Nephron progenitor cell (in vitro differentiated cells): Measurements from ENCODE around the gene PARP11.
"Not testable (repeated sequence)": the region's sequence is repeated elsewhere in the genome, so short reads cannot be mapped to it uniquely, and the experiment has no call there.

Source experiments
- DNase-seq: peaks from one replicate; pipeline ENCODE4 v3.0.0; 2021
- H3K27ac Mint-ChIP-seq: 2 replicates; pipeline ENCODE4 v1.8.0; 2021; ENCODE audit warnings: mild to moderate bottlenecking, moderate library complexity, mixed read lengths
- H3K27me3 Mint-ChIP-seq: 2 replicates; pipeline ENCODE4 v1.8.0; 2021; ENCODE audit warnings: mild to moderate bottlenecking, low read depth, mixed read lengths; ENCODE audit not compliant: poor library complexity
- H3K36me3 Mint-ChIP-seq: 2 replicates; pipeline ENCODE4 v1.8.0; 2021; ENCODE audit warnings: low read depth, mixed read lengths
- H3K4me1 Mint-ChIP-seq: 2 replicates; pipeline ENCODE4 v1.8.0; 2021; ENCODE audit warnings: mixed read lengths
- H3K4me3 Mint-ChIP-seq: 2 replicates; pipeline ENCODE4 v1.8.0; 2021; ENCODE audit warnings: mild to moderate bottlenecking, moderate library complexity, mixed read lengths
- H3K9me3 Mint-ChIP-seq: 2 replicates; pipeline ENCODE4 v1.8.0; 2021; ENCODE audit warnings: mild to moderate bottlenecking, moderate library complexity, mixed read lengths
- TF ChIP-seq, protein P1 (sequence below): fragments of 200-600 bp; sonication (generic); IDR thresholded peaks from 2 replicates; pipeline ENCODE4 v1.5.0; 2021; ENCODE audit warnings: antibody characterized with exemption

The PARP11 gene

DNA sequence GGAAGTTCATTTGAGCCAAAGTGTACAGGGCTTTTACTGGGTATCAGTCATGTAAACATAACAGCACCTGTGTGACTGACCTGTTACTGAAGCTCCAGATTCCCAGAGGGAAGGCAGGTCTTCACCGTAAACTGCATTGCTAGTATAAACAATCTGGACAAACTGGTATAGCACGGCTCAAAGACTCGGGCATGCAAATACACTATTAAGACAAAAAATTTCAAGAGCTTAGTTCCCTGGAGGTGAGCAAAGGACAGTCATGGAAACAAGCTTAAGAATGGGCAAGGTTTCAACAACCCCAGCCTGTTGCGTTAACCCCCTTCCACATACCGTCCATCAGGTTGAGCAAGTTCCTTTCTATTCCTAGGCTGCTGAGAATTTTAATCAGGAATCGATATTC, 9.4 kb downstream of the PARP11 start:
- Mint-ChIP-seq H3K27me3 (no peaks in the 10 kb centered on the region), H3K4me3 (no peak overlapping the region), H3K36me3 (peaks cover 78% of the 10 kb centered on the region), H3K27ac (no peak overlapping the region), H3K4me1 (no peaks in the 10 kb centered on the region), H3K9me3 (peaks cover 35% of the 10 kb centered on the region)
- no peak for DNase-seq
- TF ChIP-seq, protein P1, sequence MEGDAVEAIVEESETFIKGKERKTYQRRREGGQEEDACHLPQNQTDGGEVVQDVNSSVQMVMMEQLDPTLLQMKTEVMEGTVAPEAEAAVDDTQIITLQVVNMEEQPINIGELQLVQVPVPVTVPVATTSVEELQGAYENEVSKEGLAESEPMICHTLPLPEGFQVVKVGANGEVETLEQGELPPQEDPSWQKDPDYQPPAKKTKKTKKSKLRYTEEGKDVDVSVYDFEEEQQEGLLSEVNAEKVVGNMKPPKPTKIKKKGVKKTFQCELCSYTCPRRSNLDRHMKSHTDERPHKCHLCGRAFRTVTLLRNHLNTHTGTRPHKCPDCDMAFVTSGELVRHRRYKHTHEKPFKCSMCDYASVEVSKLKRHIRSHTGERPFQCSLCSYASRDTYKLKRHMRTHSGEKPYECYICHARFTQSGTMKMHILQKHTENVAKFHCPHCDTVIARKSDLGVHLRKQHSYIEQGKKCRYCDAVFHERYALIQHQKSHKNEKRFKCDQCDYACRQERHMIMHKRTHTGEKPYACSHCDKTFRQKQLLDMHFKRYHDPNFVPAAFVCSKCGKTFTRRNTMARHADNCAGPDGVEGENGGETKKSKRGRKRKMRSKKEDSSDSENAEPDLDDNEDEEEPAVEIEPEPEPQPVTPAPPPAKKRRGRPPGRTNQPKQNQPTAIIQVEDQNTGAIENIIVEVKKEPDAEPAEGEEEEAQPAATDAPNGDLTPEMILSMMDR = no peak

DNA sequence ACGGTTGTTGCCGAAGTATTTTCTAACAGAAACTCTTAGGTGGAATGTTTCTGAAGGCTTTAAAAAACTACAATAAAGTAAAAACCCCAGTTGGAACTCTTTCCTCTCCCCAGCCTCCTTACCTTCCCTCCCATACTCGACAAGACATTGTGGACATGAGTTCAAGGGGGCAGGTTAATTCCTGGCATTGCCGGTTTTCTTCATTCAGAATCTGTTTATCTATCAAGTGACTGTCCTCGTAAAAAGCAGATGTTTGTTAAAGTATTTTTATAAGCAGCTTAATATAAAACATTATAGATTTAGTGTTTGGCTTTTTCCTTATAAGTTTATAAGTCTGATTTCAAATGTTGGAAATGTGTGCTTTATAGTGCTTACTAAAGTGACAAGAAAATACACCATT, 30.7 kb downstream of the PARP11 start:
- Mint-ChIP-seq H3K9me3 (peaks cover 36% of the 10 kb centered on the region), H3K36me3 (peaks cover 63% of the 10 kb centered on the region), H3K4me3 (no peak overlapping the region), H3K4me1 (no peaks in the 10 kb centered on the region), H3K27ac (no peak overlapping the region), H3K27me3 (no peaks in the 10 kb centered on the region)
- TF ChIP-seq, protein P1 = no peak
- DNase-seq = no peak

- Mint-ChIP-seq H3K4me1 (no peaks in the 10 kb centered on the region), H3K4me3 (no peak overlapping the region), H3K27me3 (no peaks in the 10 kb centered on the region), H3K27ac (no peak overlapping the region), H3K9me3 (peaks cover 34% of the 10 kb centered on the region), H3K36me3 (peaks cover 63% of the 10 kb centered on the region)
- TF ChIP-seq, protein P1 = no peak
- DNase-seq = no peak
Measured at GRCh38 chr12:3841783-3842182, 31.4 kb downstream of the PARP11 start.

- peaks cover 33% of the 10 kb centered on the region for H3K9me3 Mint-ChIP-seq
- peaks cover 65% of the 10 kb centered on the region for H3K36me3 Mint-ChIP-seq
- not testable (repeated sequence) for H3K27me3 Mint-ChIP-seq, H3K27ac Mint-ChIP-seq, H3K4me1 Mint-ChIP-seq, H3K4me3 Mint-ChIP-seq, DNase-seq
Measured at GRCh38 chr12:3840833-3841232, 32.4 kb downstream of the PARP11 start.

DNA sequence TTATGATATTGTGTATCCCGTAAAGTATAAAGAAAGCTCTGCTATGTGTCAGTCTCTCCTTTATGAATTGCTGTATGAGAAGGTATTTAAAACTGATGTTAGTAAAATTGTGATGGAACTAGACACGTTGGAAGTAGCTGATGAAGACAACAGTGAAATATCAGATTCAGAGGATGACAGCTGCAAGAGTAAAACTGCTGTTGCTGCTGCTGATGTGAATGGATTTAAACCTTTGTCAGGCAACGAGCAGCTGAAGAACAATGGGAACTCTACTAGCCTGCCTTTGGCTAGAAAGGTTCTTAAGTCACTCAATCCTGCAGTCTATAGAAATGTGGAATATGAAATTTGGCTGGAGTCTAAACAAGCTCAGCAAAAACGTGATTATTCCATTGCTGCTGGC, 33.5 kb downstream of the PARP11 start:
- not testable (repeated sequence) for DNase-seq, H3K27ac Mint-ChIP-seq, H3K4me3 Mint-ChIP-seq, H3K4me1 Mint-ChIP-seq, H3K27me3 Mint-ChIP-seq
- Mint-ChIP-seq H3K9me3 (peaks cover 39% of the 10 kb centered on the region), H3K36me3 (peaks cover 67% of the 10 kb centered on the region)

- not testable (repeated sequence) for H3K27ac Mint-ChIP-seq, H3K27me3 Mint-ChIP-seq, H3K4me3 Mint-ChIP-seq, DNase-seq, H3K4me1 Mint-ChIP-seq
- peaks cover 67% of the 10 kb centered on the region for H3K36me3 Mint-ChIP-seq
- peaks cover 39% of the 10 kb centered on the region for H3K9me3 Mint-ChIP-seq
Measured at GRCh38 chr12:3838701-3839548, 34.3 kb downstream of the PARP11 start.

DNA sequence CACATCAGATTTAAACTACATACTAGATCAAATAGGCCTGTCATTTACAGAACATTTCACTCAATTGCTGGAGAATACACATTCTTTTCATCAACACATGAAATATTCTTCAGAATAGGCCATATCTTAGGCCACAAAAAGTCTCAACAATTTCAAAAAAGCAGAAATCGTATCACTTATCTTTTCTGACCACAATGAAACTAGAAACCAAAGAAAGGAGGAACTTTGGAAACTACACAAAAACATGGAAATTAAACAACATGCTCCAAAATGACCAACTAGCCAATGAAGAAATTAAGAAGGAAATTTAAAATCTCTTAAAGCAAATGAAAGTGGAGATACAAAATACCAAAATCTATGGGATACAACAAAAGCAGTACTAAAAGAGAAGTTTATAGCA, 35.1 kb downstream of the PARP11 start:
- Mint-ChIP-seq H3K9me3 (peaks cover 39% of the 10 kb centered on the region), H3K36me3 (peaks cover 67% of the 10 kb centered on the region), H3K27me3 (no peaks in the 10 kb centered on the region), H3K4me3 (no peak overlapping the region), H3K27ac (no peak overlapping the region), H3K4me1 (no peaks in the 10 kb centered on the region)
- DNase-seq = no peak
- TF ChIP-seq, protein P1 = no peak
